ENCODE measurements around the gene DMXL2.

GRCh38 chr15:51601801-51602200 lies 20.8 kb downstream of the DMXL2 start:
- no peak for TF ChIP-seq CTCF (conservative IDR thresholded peaks at IDR 0.05)
- TF ChIP-seq EZH2 (IDR thresholded peaks at IDR 0.05; ENCODE audit: low read depth): no peak
